HUES6 (cell line): Measurements from ENCODE around the gene NDRG3.
"Not testable (repeated sequence)": the region's sequence is repeated elsewhere in the genome, so short reads cannot be mapped to it uniquely, and the experiment has no call there.

Experiments used
- H3K27ac ChIP-seq: 2 replicates; pipeline ENCODE4 v1.7.0; 2013; ENCODE audit warnings: low read depth, mild to moderate bottlenecking, low read length, inconsistent platforms
- H3K27me3 ChIP-seq: 2 replicates; pipeline ENCODE4 v1.6.1; 2013; ENCODE audit warnings: low read length; ENCODE audit not compliant: control insufficient read depth, insufficient read depth
- H3K36me3 ChIP-seq: 2 replicates; pipeline ENCODE4 v1.6.1; 2013; ENCODE audit warnings: low read length; ENCODE audit not compliant: control insufficient read depth, insufficient read depth
- H3K4me1 ChIP-seq: 2 replicates; pipeline ENCODE4 v1.6.1; 2013; ENCODE audit warnings: low read length; ENCODE audit not compliant: control insufficient read depth, insufficient read depth
- H3K4me3 ChIP-seq: 2 replicates; pipeline ENCODE4 v1.5.1; 2013; ENCODE audit warnings: low read depth, low read length
- H3K9ac ChIP-seq: one replicate; pipeline ENCODE4 v1.6.1; 2013; ENCODE audit warnings: mild to moderate bottlenecking, low read length
- H3K9me3 ChIP-seq: 2 replicates; pipeline ENCODE4 v1.6.1; 2013; ENCODE audit warnings: low read depth, low read length; ENCODE audit not compliant: control insufficient read depth, insufficient read depth

The NDRG3 gene

DNA sequence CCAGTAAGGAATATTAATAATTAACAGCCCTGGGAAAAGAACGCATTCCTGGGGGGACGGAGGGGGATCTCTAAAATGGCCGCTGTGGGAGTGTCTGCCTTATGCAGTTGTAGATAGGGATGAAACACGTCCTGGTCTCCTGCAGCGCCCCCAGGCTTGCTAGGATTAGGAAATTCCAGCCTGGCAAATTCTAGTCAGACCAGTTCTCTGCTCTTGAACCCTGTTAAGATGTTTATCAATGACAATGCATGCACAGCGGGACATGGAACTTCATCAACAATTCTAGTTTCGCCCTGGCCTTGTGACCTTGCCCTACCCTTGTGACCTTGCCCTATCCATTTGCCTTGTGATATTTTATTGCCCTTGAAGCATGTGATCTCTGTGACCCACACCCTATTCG lies 50.4 kb downstream of the NDRG3 start:
- H3K9me3 ChIP-seq, result peaks cover 11% of the 10 kb centered on the region; the same call in 1 of the 2 replicates
- H3K27ac ChIP-seq, H3K4me3 ChIP-seq, H3K4me1 ChIP-seq, H3K9ac ChIP-seq, H3K27me3 ChIP-seq, H3K36me3 ChIP-seq: not testable (repeated sequence)

DNA sequence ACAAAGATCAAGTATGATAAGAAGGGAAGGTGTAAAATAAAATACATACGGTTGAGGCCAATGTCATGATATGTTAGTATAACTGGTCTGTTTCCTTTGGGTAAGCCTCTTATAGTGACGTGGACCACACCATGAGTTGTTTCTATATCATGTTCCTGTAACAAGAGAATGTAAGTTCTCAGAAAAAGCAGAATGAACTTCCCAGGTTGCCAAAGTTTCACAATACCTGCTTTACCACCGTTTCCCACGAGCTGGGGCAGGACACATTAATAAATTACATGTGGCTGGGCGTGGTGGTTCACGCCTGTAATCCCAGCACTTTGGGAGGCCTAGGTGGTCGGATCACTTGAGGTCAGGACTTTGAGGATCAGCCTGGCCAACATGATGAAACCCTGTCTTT lies 57.3 kb downstream of the NDRG3 start:
- no peaks in the 10 kb centered on the region for H3K9me3 ChIP-seq
- no peaks in the 10 kb centered on the region for H3K27me3 ChIP-seq
- no peaks in the 10 kb centered on the region for H3K4me1 ChIP-seq
- H3K36me3 ChIP-seq, result peaks cover 2% of the 10 kb centered on the region; the same call in 1 of the 2 replicates
- H3K27ac ChIP-seq, result no peak overlapping the region
- no peak overlapping the region for H3K9ac ChIP-seq
- no peak overlapping the region for H3K4me3 ChIP-seq

DNA sequence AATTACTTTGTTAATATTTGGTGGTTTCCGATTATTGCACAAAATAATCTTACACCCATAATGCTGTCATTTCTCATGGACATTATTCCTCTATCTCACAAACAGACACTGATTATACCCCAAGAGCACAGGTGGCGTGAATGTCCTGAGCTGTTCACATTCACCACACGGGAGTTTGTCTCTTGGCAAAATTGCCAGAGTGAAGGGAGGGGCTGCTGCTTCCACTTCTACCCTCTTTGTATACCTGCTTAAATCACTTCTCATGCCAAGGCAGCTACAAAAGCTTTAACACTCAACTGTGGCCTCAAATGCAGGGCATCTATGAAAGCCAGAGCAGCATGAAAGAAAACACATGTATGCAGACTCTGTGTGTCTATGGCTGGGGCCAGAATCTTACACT lies 58.0 kb downstream of the NDRG3 start:
- no peak overlapping the region for H3K4me3 ChIP-seq
- H3K9ac ChIP-seq, result no peak overlapping the region
- no peaks in the 10 kb centered on the region for H3K4me1 ChIP-seq
- H3K9me3 ChIP-seq, result no peaks in the 10 kb centered on the region
- no peak overlapping the region for H3K27ac ChIP-seq
- H3K27me3 ChIP-seq, result no peaks in the 10 kb centered on the region
- peaks cover 2% of the 10 kb centered on the region; the same call in 1 of the 2 replicates for H3K36me3 ChIP-seq

DNA sequence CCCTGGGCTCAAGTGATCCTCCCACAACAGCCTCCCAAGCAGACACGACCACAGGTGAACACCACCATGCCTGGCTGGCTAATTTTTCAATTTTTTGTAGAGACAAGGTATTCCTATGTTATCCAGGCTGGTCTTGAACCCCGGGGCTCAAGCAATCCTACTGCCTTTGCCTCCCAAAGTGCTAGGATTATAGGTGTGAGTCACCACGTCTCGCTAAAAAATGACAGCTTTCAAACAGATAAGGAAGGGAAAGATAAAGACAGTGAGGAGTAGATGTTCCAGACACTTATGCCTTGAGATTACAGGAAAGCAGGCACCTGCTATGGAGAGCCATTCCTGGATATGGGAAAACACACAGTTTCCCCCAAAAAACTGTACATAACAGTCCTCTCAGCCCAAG lies 58.9 kb downstream of the NDRG3 start:
- Histone ChIP-seq H3K4me3 (no peak overlapping the region), H3K9me3 (no peaks in the 10 kb centered on the region), H3K9ac (no peak overlapping the region), H3K4me1 (no peaks in the 10 kb centered on the region), H3K36me3 (peaks cover 6% of the 10 kb centered on the region), H3K27me3 (no peaks in the 10 kb centered on the region), H3K27ac (no peak overlapping the region)

DNA sequence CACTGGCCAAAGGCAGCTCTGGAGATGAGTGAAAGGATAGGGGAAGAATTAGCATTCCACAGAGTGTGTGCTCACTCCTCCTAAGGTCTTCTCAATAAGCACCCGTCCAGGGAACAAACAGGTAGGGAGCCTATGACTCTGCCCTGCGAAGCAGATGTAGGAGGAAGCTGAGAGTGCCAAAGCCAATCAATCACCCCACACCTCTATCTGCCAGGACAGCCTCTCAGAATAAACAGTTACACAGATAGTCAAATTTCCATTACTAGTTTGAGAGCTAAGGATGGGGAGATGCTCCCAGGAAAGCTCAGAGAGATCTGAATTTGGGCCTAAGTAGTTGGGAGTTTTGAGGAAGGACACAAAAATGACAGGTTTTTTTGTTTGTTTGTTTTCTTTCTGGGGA lies 59.4 kb downstream of the NDRG3 start:
- Histone ChIP-seq H3K4me1 (no peaks in the 10 kb centered on the region), H3K27me3 (no peaks in the 10 kb centered on the region), H3K9ac (no peak overlapping the region), H3K36me3 (peaks cover 6% of the 10 kb centered on the region), H3K4me3 (no peak overlapping the region), H3K27ac (no peak overlapping the region), H3K9me3 (no peaks in the 10 kb centered on the region)

DNA sequence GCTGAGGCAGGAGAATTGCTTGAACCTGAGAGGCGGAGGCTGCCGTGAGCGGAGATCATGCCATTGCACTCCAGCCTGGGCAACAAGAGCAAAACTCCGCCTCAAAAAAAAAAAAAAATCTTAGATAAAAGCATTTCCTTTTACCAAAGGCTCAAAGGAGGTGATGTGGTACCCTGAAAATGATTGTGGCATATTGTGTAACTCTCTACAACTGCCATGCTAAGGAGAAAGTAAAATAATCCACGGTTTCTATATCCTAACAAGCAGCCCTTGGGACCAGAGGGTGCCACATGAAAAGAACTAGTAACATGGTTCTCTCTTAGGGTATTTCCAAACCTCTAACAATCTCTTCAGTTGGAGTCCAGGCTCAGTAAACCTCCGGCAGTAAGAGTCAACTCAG lies 61.1 kb downstream of the NDRG3 start:
- Histone ChIP-seq H3K36me3 (peaks cover 12% of the 10 kb centered on the region), H3K27me3 (no peaks in the 10 kb centered on the region), H3K9ac (no peak overlapping the region), H3K9me3 (no peaks in the 10 kb centered on the region), H3K27ac (no peak overlapping the region), H3K4me1 (no peaks in the 10 kb centered on the region), H3K4me3 (no peak overlapping the region)

DNA sequence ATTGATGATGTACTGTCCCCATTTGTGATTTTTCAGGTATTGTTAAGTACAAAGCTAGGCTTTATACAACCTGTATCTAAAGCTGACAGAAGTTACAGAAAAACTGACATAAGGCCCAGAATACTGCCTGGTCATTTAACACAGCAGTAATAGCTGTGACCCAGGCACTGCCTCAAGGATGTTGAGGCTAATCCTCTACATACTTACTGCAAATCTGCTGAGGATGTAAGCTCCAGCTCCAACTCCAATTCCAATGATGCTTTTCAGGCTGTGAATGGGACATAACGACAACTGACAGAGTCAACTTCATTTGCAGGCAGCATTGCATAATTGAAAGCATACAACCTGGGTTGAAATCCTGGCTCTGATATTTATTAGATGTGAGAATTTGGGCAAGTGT lies 63.6 kb downstream of the NDRG3 start:
- Histone ChIP-seq H3K27me3 (no peaks in the 10 kb centered on the region), H3K36me3 (peaks cover 11% of the 10 kb centered on the region), H3K9me3 (no peaks in the 10 kb centered on the region), H3K9ac (no peak overlapping the region), H3K27ac (no peak overlapping the region), H3K4me3 (no peak overlapping the region), H3K4me1 (peaks cover 8% of the 10 kb centered on the region; the same call in 1 of the 2 replicates)

DNA sequence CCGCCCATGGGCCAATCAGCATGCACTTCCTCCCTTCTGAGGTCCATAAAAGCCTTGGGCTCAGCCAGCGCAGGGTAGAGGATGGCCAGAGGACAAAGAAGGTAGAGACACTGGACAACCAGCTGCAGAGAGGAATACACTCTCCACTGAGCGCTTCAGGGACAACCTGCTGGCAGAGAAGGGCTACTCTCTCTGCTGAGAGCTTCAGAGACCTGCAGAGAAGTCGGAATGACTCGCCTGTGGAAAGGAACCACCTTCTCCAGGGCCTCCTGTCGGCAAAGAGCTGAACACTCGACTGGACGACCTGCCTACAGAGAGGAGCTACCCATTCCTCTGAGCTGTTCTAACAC lies 68.5 kb downstream of the NDRG3 start:
- Histone ChIP-seq H3K4me3 (peak overlapping the region; percentile 75), H3K4me1 (peaks cover 8% of the 10 kb centered on the region; the same call in 1 of the 2 replicates), H3K9me3 (no peaks in the 10 kb centered on the region), H3K27me3 (no peaks in the 10 kb centered on the region), H3K27ac (0 out of 2 replicates have a peak overlapping the region, but pooled peaks have one; percentile 35), H3K36me3 (peaks cover 9% of the 10 kb centered on the region), H3K9ac (peak overlapping the region; percentile 59)

DNA sequence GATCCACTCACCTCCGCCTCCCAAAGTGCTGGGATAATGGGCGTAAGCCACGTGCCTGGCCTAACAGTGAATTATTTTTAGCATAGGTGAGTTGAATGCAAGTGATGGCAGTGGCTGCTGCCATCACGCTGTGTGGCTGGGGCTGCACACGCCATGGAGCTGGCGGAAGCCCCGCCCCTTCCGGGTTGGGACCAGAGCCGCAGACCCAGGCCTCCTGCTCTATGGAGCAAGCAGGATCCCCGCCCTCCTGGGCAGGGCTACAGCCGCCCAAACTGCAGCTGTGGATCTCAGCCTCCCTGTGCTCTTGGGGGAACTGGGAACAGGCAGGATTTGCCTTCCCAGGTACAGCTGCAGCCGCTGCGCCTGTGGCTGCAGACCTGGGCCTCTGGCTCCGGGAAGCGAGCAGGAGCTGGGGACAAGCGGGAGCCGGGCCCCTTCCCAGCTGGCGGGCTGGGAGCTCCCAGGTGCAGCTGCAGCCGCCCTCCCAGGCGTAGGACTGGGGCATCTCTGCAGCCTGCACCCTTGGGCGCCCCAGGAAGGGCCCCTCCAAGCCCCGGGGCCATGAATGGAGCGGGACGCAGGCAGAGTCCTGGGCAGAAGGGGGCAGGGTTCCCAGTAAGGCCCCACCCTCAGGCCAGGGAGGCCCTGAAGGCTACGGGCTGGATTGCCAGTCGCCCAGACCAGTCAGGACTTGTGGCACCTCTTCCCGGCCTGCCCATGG lies 69.0 kb downstream of the NDRG3 start:
- peaks cover 6% of the 10 kb centered on the region; the same call in 1 of the 2 replicates for H3K36me3 ChIP-seq
- H3K27ac ChIP-seq, result peak overlapping the region; percentile 77; the same call in 1 of the 2 replicates
- H3K9me3 ChIP-seq, result no peaks in the 10 kb centered on the region
- peak overlapping the region; percentile 78 for H3K9ac ChIP-seq
- H3K4me1 ChIP-seq, result peaks cover 8% of the 10 kb centered on the region; the same call in 1 of the 2 replicates
- H3K4me3 ChIP-seq, result peak overlapping the region; percentile 75
- H3K27me3 ChIP-seq, result no peaks in the 10 kb centered on the region

DNA sequence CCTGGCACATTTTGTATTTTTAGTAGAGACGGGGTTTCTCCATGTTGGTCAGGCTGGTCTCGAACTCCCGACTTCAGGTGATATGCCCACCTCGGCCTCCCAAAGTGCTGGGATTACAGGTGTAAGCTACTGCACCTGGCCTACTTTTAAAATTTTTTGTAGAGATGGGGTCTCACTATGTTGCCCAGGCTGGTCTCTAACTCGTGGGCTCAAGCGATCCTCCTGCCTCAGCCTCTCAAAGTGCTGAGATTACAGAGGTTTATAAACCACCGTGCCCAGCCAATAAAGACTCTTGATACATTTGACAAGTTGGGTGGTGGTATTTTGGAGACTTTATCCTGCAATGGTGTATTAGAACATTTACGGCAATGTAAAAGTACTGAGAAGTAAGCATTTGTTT lies 70.3 kb downstream of the NDRG3 start:
- H3K27me3 ChIP-seq, H3K9ac ChIP-seq, H3K27ac ChIP-seq, H3K36me3 ChIP-seq, H3K4me3 ChIP-seq, H3K4me1 ChIP-seq, H3K9me3 ChIP-seq: not testable (repeated sequence)

DNA sequence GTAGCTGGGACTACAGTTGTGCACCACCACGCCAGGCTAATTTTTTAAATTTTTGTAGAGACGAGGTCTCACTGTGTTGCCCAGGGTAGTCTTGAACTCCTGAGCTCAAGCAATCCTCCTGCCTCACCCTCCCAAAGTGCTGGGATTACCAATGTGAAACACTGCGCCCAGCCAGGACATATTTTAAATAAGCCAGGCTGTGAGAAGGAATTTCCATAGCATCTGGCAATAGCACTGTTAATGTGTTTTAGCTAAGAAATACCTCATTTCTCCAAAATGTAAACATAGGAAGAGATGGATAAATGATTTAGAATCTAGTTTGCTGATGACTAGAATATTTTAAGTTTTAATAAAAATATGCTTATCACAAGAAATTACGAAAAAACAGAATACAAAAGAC lies 72.9 kb downstream of the NDRG3 start:
- Histone ChIP-seq H3K36me3 (peaks cover 11% of the 10 kb centered on the region), H3K4me1 (peaks cover 6% of the 10 kb centered on the region; the same call in 1 of the 2 replicates), H3K27me3 (no peaks in the 10 kb centered on the region), H3K9me3 (no peaks in the 10 kb centered on the region), H3K27ac (no peak overlapping the region), H3K4me3 (no peak overlapping the region), H3K9ac (no peak overlapping the region)
